GM18861 (cell line): ENCODE data around the gene SERPINI1.

ENCODE experiments used
- ATAC-seq: cut with Tn5 transposase; IDR thresholded peaks from one replicate; pipeline ENCODE4 v1.9.1; 2021; ENCODE audit not compliant: unreplicated experiment

The SERPINI1 gene

GRCh38 chr3:167843481-167843880, 108.0 kb downstream of the SERPINI1 start:
- peak; percentile 10 for ATAC-seq

- peak; percentile 91 for ATAC-seq
Measured at GRCh38 chr3:167843886-167844285, 108.4 kb downstream of the SERPINI1 start.

- no peak for ATAC-seq
Measured at GRCh38 chr3:167844528-167844927, 109.0 kb downstream of the SERPINI1 start.

- ATAC-seq: no peak
Measured at GRCh38 chr3:167851171-167851570, 115.7 kb downstream of the SERPINI1 start.

GRCh38 chr3:167851749-167852148, 116.2 kb downstream of the SERPINI1 start:
- no peak for ATAC-seq

- ATAC-seq: no peak
Measured at GRCh38 chr3:167852216-167852615, 116.7 kb downstream of the SERPINI1 start.

- ATAC-seq: no peak
Measured at GRCh38 chr3:167854063-167854462, 118.5 kb downstream of the SERPINI1 start.

GRCh38 chr3:167854846-167855245, 119.3 kb downstream of the SERPINI1 start:
- no peak for ATAC-seq

- ATAC-seq: no peak
Measured at GRCh38 chr3:167855306-167855705, 119.8 kb downstream of the SERPINI1 start.

- no peak for ATAC-seq
Measured at GRCh38 chr3:167858865-167859264, 123.3 kb downstream of the SERPINI1 start.

- ATAC-seq: no peak
Measured at GRCh38 chr3:167859610-167860009, 124.1 kb downstream of the SERPINI1 start.

- no peak for ATAC-seq
Measured at GRCh38 chr3:167861649-167862048, 126.1 kb downstream of the SERPINI1 start.

- no peak for ATAC-seq
Measured at GRCh38 chr3:167862104-167862730, 126.7 kb downstream of the SERPINI1 start.

- ATAC-seq: no peak
Measured at GRCh38 chr3:167863811-167864551, 128.5 kb downstream of the SERPINI1 start.

- ATAC-seq: no peak
Measured at GRCh38 chr3:167864552-167864874, 129.0 kb downstream of the SERPINI1 start.

GRCh38 chr3:167866331-167866730, 130.8 kb downstream of the SERPINI1 start:
- ATAC-seq: no peak

- ATAC-seq: no peak
Measured at GRCh38 chr3:167867981-167868380, 132.5 kb downstream of the SERPINI1 start.

- no peak for ATAC-seq
Measured at GRCh38 chr3:167870181-167870580, 134.7 kb downstream of the SERPINI1 start.

- ATAC-seq: no peak
Measured at GRCh38 chr3:167870759-167871158, 135.2 kb downstream of the SERPINI1 start.

GRCh38 chr3:167872032-167872431, 136.5 kb downstream of the SERPINI1 start:
- ATAC-seq: no peak

- no peak for ATAC-seq
Measured at GRCh38 chr3:167872941-167873340, 137.4 kb downstream of the SERPINI1 start.

- no peak for ATAC-seq
Measured at GRCh38 chr3:167874671-167875372, 139.3 kb downstream of the SERPINI1 start.
